HS-27A (cell line): ENCODE measurements around the gene FYN.

Experiments used
- DNase-seq: peaks from one replicate; pipeline ENCODE4 v3.0.0-alpha.2; 2012; ENCODE audit warnings: low read depth, missing footprints

Gene FYN

DNA sequence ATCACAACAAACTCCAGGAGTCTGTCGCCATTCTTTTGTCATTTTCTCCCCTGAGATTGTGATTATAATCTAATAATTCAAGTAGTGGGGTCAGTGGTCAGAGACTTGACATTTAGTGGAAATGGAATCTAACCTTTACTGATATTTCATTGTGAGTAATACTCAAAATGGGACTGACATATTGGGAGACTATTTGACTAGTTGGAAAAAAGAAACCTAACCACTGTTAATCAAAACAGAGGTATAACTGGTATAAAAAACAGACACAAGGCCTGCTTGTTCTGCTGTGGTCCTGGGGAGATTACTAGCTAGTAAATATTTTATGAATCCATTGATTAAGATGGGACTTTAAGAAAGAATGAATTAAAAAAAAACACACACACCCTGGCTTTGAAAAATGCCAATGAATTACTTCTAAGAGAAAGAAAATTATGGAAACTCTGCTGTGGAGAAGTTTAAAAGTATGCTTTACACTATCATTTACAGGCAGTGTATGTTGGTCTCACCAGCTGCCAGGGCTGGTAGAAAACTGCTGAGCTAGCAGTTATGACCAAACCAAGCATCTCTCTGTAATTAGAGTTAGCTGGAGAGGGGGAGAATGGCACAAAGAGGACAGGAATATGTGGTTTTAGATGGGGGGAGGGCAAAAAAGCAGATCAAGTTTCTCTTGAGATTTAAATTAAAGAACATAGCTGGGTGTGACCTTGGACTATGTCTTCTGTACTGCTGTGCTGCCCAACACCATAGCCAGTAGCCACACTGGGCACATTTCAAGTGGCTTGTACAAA is 103.7 kb downstream of the FYN start:
- no peak for DNase-seq

DNA sequence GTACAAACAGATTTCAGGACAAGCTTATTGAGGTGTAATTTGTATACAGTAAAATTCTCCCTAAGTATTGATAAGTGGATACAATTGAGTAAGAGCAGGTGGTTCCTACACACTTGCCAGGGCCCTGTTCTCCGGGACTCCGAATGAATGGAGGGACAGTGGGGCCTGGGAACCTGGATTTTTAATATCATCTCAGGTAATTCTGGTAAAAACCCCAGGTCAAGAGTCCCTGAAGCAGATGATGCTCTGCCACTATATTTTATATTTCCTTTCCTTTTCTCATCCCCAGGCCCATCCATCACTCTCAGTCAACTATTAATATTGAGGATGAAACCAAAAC is 104.9 kb downstream of the FYN start:
- no peak for DNase-seq

DNA sequence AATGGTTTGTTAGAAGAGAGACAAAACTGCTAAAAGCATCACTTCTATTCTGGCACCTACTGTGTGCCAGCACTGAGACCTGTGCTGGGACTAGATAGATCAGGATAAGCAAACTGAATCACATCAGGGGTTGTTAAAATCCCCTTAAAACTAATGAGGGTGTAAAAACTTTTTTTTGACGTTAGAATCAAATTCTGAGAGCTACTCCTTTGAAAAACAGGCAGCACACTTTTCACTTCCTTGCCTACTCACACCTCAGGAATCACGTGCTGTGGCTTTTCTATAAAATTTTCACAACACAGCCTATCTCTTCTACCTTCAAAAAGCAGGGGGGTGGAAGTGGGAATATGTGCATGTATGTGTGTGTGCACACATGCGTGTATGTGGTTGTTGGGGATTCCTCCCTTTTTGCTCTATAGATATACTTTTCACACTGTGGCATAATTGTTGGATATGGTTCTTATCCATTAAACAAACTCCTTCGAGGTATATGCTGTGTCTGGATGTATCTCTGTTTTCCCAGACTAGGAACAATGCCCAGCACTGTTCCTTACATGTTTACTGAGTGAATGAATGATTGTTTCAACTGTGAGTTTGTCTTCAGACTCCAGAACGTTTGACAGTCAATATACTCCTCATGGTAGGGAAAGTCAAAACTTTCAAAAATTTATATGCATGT is 105.4 kb downstream of the FYN start:
- no peak for DNase-seq

DNA sequence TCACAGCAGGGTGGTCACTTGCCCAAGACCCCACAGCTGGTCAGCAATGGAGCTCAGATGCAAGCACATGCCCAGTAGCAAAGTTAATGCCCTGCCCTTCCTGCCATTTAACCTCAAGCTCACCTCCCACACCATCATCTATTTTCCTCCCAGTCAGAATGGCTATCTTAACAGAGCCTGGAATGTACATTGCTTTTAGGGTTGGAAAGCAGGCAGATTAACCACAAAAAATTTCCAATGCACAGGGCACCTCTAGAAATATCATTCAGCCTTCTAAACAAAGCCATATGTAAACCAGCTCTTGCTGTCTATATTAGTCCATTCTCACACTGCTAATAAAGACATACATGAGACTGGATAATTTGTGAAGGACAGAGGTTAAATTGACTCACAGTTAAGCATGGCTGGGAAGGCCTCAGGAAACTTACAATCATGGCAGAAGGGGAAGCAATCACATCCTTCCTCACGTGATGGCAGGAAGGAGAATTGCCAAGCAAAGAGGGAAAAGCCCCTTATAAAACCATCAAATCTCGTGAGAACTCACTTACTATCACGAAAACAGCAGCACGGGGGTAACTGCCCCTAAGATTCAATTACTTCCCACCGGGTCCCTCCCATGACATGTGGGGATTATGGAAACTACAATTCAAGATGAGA is 106.9 kb downstream of the FYN start:
- no peak for DNase-seq

DNA sequence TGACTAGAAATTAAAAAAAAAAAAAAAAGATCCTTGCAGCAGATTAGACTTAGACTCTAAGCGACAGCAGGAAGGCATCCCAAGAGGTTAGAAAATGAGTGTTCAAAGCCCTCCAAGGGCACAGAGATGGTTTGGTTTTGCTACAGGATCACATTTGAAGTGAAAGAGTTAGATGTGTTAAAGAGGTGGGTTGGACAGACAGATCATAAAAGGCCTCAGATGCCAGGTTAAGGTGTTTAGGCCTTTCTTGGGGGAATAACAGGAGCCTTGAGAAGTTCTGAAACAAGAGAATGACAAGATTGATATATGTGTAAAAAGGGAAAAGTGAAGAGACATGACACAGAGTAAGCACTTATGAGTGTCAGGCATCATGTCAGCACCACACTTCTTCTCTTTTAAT is 107.5 kb downstream of the FYN start:
- no peak for DNase-seq

DNA sequence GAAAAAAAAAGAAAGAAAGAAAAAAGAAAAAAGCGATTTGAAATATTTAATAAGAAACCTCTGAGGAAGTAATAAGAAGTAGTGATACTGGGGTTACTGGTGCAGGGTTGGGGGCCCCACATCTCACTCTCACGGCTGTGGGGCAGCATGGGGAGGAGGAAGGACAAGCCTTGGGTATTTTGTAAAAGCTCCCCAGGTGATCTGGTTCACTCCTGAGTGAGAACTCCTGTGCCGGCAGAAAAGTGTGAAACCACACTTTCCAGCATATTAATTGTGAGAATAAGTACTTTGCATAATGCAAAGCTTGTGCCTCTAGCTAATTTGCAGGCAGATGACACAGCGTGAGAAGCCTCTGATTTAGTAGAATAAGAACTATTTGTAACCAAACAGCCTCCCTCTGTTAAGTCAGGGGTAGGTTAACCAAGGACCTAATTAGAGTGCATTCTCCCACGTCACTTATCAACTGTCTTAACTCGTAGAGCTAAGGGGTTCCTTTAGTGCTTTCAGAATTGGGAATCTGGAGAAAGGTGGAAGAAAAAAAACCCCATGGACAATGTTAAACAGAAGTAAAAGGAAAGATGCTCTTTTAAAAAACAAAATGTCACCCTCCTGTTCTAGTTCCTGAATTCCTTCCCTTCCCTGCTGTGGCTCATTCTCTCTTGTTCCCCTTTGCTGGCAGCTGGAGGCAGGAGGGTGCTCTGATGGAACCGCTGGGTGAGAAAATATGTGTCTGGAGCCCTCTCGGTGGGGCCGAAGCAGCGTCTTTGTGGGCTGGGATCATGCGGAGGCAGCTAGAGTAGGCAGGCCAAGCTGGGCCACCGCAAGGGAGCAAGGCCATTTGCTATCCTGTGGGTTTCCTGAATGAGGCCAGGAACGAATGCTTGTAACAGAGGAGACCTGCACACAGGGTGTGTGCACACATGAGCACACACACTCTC is 108.7 kb downstream of the FYN start:
- DNase-seq, result no peak

DNA sequence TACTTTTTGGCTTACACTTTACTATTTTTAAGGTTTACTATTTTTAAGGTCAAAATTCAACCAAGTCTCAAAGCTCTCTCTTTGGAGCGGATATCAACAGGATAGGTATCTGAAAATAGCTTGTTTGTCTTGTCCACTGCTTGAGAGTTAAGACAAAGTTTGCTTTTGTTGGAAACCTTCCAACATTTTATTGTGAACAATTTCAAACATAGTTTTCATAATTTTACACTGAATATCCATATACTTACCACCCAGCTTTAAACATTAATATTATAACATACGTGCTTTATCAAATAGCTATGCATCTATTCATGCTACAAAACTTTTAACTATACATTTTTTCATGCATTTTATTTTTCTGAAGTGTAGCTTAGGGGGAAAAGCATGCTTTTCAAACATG is 109.9 kb downstream of the FYN start:
- DNase-seq, result peak; percentile 75

DNA sequence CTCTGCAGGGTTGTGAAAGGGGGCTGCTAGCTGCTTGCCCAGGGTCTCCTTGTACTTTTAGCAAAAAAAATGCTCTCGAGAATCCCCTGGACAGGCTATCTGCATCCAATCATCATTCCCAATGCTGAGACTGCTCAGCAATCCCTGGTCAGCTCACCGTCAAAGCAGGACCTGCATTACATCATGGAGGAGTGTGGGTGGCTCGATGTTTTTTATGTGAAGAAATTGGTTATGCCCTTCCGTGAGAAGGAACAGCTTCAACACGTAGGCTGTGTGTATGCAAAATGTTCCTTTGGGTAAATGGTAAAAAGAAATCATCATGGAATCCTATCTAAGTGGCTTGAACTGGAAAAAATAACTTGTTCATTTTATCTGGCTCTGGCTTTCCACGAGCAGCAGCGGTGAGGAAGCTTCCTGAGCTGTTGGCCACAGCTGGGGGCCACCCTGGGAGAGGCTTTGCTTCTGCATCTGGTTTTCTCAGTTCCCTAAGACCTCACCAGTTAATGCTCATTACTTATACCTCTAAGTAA is 111.4 kb downstream of the FYN start:
- no peak for DNase-seq

DNA sequence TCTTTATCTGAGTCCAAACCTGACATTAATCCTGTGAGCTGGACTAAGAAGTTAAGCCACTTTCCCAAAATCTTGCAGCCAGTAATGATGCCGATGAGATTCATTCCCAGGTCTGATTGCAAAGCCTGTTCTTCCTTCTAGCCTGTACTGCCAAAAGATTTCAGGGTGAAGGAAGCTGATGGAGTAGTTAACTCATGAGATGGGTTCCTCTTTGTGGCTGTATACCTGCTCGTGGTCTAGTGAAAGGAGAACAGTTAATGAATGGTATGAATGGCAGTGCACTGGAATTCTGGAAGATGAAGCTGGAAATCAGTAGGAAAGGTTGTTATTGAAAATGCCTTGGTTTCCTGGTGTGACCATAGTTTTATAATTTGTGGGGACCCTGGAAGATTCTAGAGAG is 112.0 kb downstream of the FYN start:
- no peak for DNase-seq

DNA sequence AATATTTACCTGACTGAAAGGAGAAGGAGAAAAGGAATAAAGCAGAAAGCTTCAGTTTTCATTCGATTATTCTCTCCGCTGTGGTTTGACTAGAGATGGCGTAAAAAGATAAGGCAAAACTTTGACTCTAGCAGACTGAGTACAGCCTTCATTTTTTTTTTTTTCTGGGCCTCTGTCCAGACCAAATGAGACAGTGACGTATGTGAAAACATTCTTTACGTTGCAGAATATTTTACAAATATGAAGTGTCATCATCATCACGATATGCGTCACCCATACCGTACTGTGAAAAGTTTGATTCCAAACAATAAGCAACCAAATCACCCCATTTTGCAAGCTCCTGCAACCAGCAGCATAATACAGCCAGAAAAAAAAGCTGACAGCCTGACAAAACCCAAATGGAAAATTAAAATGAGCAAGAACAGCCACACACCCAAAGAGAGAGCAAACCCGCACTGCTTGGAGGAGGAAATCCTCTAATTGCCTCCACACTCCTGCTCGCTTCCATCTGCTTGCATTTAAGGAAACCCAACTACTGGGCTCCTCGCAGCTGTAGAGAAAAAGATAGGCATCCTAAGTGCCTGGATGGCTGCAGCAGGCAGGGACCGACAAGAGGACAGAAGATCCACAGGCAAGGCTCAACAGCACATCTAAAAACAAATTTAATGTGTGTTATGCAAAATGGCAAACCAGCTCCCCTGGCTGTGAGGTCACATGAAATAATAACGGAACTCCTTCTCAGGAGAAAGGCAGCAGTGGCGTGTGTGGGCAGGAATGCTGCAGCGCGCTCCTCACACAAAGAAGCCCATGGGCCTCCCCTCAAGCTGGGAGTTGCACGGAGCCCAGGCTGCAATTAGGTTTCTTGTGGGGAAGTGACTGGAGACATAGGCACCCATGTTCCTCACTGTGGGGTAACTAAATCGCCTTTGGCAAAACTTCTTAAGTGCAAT is 113.1 kb downstream of the FYN start:
- DNase-seq, result peak; percentile 78

DNA sequence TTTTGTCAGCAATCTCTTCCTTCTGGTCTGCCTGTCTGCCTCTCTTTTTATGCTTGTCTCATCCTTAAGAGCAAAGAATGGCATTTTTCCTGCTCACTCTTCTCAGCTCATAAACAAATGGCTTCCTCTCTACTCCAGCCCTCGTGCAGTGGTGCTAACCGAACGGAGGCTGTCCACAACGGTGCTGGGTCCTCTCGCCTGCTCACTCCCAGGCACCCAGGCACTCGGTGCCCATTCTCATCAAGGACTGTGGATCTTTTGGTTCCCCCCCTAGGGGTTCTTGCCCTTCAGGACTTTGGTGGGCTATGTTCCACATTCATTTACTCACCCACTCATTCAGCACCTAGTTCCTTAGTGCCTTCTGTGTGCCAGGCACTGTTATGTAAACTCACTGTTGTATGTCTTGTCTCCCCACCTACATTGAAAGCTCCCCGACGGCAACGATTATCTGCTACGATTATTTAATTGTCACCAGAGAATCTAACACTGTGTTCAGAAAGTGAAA is 113.9 kb downstream of the FYN start:
- no peak for DNase-seq

DNA sequence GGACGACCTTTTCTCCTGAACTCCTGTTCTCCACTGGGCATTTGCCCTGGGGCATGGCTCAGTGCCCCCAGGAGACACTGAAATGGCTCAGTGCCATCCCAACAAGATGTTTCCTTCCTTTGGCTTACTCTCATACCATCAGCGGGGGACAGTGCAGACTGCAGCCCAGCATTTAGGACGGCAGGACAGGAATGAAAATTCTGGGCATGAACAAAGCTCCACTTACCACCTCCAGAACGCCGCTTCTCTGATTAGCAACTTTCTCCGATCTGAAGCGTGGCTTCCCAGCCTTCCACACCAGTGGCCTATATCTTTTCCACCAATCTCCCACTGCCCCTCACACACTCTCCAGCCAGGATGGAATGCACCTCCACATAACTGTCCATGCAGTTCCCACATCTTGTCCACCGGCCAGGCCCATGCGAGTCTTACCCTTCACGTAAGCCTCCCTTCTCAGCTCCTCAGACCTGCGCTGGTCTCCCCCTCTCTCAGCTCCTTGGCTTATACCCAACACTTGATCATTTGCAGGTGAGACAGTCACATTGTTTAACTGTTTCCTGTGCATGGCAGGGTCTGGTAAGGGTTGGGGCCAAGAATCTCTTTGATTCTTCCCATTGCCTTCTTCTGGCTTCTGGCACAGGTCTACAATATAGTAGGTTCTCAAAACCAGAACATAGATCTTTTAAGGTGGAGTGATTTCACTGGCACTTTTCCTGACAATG is 114.5 kb downstream of the FYN start:
- no peak for DNase-seq

DNA sequence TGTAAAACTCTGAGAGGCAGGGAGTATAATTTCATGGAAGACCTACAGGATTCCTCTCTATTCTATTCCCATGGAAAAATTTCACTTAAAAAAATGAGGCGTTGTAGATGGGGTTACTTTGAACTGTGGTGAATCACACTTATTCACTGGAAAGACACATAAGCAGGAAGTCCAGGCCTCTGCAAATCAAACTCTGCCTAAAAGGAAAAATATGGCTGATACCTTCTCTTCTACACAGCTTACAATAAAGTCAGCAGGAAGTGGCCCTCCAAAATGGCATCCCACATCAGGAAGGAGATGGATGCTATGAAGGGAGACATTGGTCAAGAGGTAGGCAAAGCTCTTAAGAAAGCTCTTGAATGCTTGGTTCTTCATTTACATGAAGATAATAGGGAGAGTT is 115.9 kb downstream of the FYN start:
- DNase-seq, result no peak

DNA sequence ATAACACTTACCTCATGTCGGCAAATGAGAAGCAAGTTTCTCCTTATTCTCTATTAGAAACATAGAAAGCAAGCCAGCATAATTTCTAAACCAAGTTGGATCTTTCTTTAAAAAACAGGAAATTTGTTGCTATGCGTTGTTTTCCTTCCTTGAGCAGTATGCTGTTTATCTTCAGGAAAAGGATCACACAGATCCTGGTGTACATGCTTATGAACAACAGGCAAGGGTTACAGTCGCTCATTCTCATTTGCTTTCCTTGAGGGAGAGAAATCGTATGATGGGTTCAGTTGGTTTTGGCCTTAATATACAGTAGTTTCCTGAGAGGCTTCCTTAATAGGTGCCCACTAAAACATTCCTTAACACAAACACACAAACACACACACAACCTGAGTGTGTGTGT is 118.8 kb downstream of the FYN start:
- DNase-seq, result no peak

DNA sequence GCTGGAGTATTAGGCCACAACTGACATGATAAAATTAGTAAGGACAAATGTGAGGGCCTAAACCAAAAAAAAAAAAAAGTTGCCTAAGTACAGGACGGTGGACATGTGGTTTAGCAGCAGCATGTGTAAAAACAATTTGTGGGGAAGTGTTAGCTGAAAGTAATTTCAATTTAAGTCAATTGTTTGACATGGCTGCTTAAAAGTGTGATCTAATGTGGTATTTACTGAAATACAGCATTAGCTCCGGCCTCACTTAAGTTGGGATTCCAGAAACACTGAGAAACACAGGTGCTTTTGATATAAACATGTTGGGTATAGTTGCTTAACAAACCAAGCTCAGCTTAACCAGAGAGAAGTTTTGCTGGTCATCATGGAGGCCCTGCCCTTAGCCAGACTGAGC is 119.7 kb downstream of the FYN start:
- no peak for DNase-seq

DNA sequence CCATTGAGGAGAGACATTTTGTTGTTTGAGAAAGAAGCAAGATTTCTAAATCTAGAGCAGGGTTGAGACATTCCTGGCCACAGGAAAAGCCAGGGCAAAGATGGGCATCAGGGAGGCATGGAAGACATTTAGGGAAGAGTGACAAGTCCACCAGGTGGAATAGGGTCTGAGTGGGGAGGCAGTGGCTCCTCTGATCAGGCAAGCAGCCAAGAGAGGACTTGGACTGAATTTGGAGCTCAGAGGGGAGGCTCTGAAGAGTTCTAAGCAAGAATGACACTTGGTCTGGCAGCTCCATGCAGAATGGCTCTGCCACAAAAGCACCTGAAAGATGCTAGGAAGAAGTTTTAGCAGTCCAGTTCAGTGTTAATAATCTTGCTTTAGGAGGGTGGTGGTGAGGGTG is 120.8 kb downstream of the FYN start:
- no peak for DNase-seq

DNA sequence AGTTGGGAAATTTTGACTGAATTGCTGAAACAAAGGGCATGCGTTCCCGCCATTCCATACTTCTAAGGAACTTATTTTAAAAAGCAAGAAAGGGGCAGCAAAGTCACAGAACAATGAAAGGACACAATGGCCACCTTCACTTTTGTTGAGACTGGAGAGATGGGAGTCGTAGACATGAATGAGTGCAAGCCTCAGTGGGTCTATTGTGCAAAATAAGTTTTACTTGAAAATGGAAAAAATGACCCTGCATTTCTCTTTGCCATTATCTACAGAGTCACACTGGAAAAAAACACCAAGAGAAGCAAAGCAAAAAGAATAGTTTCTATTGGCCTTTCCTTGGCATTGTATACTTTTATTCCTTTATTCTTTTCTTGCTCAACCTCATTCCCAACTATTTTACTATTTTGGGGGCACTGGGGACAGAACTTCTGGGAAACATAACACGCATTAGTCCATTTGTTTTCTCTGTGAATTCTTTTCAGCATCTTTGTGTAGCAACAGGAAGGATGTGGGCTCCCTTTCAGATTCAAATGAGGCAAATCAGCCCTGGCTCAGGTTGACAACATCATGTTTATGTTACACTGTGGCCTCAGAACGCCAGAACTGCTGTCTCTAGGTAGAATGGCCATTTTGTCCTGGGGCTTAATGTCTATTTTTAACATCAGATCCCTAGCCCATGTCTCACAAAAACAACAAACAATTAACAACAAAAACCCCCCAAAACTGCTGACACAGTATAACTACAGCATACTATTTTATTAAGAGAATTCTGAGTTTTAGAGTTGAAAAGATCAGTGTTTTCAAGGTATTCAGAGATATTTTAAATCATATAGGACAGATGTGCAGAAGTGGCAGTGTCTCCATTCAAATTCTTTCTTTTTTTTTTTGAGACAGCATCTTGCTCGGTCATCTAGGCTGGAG is 122.2 kb downstream of the FYN start:
- DNase-seq, result no peak

DNA sequence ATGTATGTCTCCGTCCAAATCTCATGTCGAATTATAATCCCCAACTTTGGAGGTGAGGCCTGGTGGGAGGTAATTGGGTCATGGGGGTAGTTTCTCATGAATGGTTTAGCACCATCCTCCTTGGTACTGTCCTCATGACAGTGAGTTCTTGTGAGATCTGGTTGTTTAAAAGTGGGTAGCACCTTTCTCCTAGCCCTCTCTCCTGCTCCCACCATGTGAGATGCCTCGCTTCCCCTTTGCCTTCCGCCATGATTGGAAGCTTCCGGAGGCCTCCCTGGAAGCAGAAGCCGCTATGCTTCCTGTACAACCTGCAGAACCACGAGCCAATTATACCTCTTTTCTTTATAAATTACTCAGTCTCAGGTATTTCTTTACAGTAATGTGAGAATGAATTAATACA is 123.1 kb downstream of the FYN start:
- no peak for DNase-seq

DNA sequence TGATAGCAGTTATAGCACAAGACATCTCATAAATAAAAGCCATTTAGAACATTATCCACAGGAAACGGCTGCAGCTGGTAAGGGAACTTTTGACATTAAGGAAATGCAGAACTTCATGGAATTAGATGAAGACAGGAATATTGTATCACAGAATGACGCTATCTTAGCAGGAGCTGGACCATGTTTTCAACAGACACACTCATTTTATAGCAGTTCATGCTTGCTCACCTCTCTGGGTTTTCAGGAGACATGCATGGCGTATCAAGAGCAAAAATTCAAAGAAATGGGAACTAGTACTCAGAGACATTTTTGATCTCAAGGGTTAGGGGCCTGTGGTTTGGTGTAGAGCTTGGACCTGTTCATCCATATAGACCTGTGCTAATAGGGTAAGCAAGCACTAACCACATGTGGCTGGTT is 125.0 kb downstream of the FYN start:
- no peak for DNase-seq
